ENCODE results near the gene COL1A1. TPM values are rescaled to one million over a fixed set of nuclear protein-coding genes. Genes with fewer than 3 reads are reported as not detected.
A peak's percentile ranks its signal among the peaks of the same experiment; 100 is the strongest.

The COL1A1 gene
- total RNA-seq, 1 donor from 2014 or later = 6,804 TPM

GRCh38 chr17:50213026-50214022, 11.9 kb upstream of the COL1A1 start:
- DNase-seq (ENCODE audit: low spot score) = peak; percentile 41

- peak; percentile 97 for DNase-seq (ENCODE audit: low spot score)
Measured at GRCh38 chr17:50212121-50212843, 10.9 kb upstream of the COL1A1 start.

GRCh38 chr17:50211249-50212120, 10.1 kb upstream of the COL1A1 start:
- DNase-seq (ENCODE audit: low spot score) = peak; percentile 46

- DNase-seq (ENCODE audit: low spot score) = peak; percentile 98
Measured at GRCh38 chr17:50210240-50211225, 9.1 kb upstream of the COL1A1 start.

- DNase-seq (ENCODE audit: low spot score) = peak; percentile 99
Measured at GRCh38 chr17:50209472-50210239, 8.2 kb upstream of the COL1A1 start.

GRCh38 chr17:50209133-50209471, 7.7 kb upstream of the COL1A1 start:
- DNase-seq (ENCODE audit: low spot score) = no peak

GRCh38 chr17:50208611-50209061, 7.2 kb upstream of the COL1A1 start:
- DNase-seq (ENCODE audit: low spot score) = peak; percentile 78

GRCh38 chr17:50207792-50208567, 6.5 kb upstream of the COL1A1 start:
- DNase-seq (ENCODE audit: low spot score) = no peak

GRCh38 chr17:50207315-50207714, 5.9 kb upstream of the COL1A1 start:
- DNase-seq (ENCODE audit: low spot score) = no peak

GRCh38 chr17:50206604-50207293, 5.3 kb upstream of the COL1A1 start:
- DNase-seq (ENCODE audit: low spot score) = peak; percentile 88

GRCh38 chr17:50205963-50206505, 4.6 kb upstream of the COL1A1 start:
- no peak for DNase-seq (ENCODE audit: low spot score)

- peak; percentile 55 for DNase-seq (ENCODE audit: low spot score)
Measured at GRCh38 chr17:50205111-50205962, 3.9 kb upstream of the COL1A1 start.

GRCh38 chr17:50204431-50204830, 3.0 kb upstream of the COL1A1 start:
- no peak for DNase-seq (ENCODE audit: low spot score)

- DNase-seq (ENCODE audit: low spot score) = peak; percentile 99
Measured at GRCh38 chr17:50203604-50204345, 2.3 kb upstream of the COL1A1 start.

- peak; percentile 93 for DNase-seq (ENCODE audit: low spot score)
Measured at GRCh38 chr17:50203086-50203485, 1.7 kb upstream of the COL1A1 start.
